ENCODE results near the gene INSM2.

INSM2 gene

GRCh38 chr14:35578639-35579038 lies 44.7 kb downstream of the INSM2 start:
- Histone ChIP-seq H3K27me3 (replicated peaks; ENCODE audit: control insufficient read depth, insufficient read depth, low read length) (no peaks in the 10 kb centered on the region), H3K36me3 (ENCODE audit: control insufficient read depth, insufficient read depth, low read length) (no peaks in the 10 kb centered on the region), H3K4me3 (replicated peaks; ENCODE audit: low read depth, low read length) (no peak overlapping the region)
- DNase-seq (ENCODE audit: extremely low read depth, insufficient read length): no peak
- no peak for TF ChIP-seq CTCF (IDR thresholded peaks at IDR 0.05; ENCODE audit: insufficient read depth, low read length, poor library complexity, severe bottlenecking)

Measured in GM06990 (cell line).